ENCODE results near the gene AFF3. TPM values are rescaled to one million over a fixed set of nuclear protein-coding genes. Genes with fewer than 3 reads are reported as not detected.

The AFF3 gene
- total and polyA plus RNA-seq, 2 of the 13 experiments (the other 11 are each of a cell fraction or from before 2014, with no cell fraction given), result not detected

- TF ChIP-seq RERE (CRISPR knock-in tag; IDR thresholded peaks at IDR 0.05; ENCODE audit: low read depth) (peak; percentile 99), ZEB1 (IDR thresholded peaks at IDR 0.05; ENCODE audit: insufficient replicate concordance, low read depth) (peak; percentile 69), ZBED4 (CRISPR knock-in tag; IDR thresholded peaks at IDR 0.05; ENCODE audit: borderline replicate concordance) (peak; percentile 83; the same call in 1 of the 2 replicates), FOXK2 (IDR thresholded peaks at IDR 0.05) (peak; percentile 63; the same call in 1 of the 2 replicates), KLF11 (CRISPR knock-in tag; IDR thresholded peaks at IDR 0.05) (peak; percentile 57; the same call in 1 of the 2 replicates), PATZ1 (CRISPR knock-in tag; IDR thresholded peaks at IDR 0.05) (peak; percentile 49; the same call in 1 of the 2 replicates), HMGXB4 (CRISPR knock-in tag; IDR thresholded peaks at IDR 0.05; ENCODE audit: borderline replicate concordance in 1 of 2, low read depth in 1 of 2) (peak in 1 of 2 experiments; percentile 46; a peak in 1 of 4 replicates), SIX1 (CRISPR knock-in tag; IDR thresholded peaks at IDR 0.05; ENCODE audit: borderline replicate concordance) (peak; percentile 82), DPF2 (CRISPR knock-in tag; IDR thresholded peaks at IDR 0.05; ENCODE audit: borderline replicate concordance, low read depth) (0 out of 2 replicates have a peak, but pooled peaks have one; percentile 66), ZBTB3 (CRISPR knock-in tag; IDR thresholded peaks at IDR 0.05; ENCODE audit: borderline replicate concordance, low read depth) (no peak), JUNB (CRISPR knock-in tag; IDR thresholded peaks at IDR 0.05; ENCODE audit: borderline replicate concordance) (peak; percentile 33; the same call in 1 of the 2 replicates), MEF2D (CRISPR knock-in tag; IDR thresholded peaks at IDR 0.05) (0 out of 2 replicates have a peak, but pooled peaks have one; percentile 58), SMAD9 (CRISPR knock-in tag; IDR thresholded peaks at IDR 0.05) (no peak), ZNF652 (CRISPR knock-in tag; IDR thresholded peaks at IDR 0.05; ENCODE audit: borderline replicate concordance, low read depth) (peak; percentile 46; the same call in 1 of the 2 replicates), TCF7L2 (IDR thresholded peaks at IDR 0.05; ENCODE audit: low read depth, low read length) (0 out of 2 replicates have a peak, but pooled peaks have one; percentile 59)
These were observed 74.6 kb downstream of the AFF3 start (continued) for GRCh38 chr2:100067784-100068183.

Data from HepG2 (cell line).